Astrocyte of the hippocampus (primary cell): ENCODE measurements around the gene SLC38A9.
"Not testable (repeated sequence)": the region's sequence is repeated elsewhere in the genome, so short reads cannot be mapped to it uniquely, and the experiment has no call there.

Source experiments
- DNase-seq: peaks from one replicate; pipeline ENCODE4 v3.0.0; 2011; ENCODE audit warnings: low read depth, low spot score

Gene SLC38A9

GRCh38 chr5:55712023-55712859 is at the start of gene SLC38A9:
Gene SLC38A9 (minus strand): TSS chr5:55712324. CDS start chr5:55697958, 14,366 bp downstream.
- peak; percentile 98 for DNase-seq

GRCh38 chr5:55761721-55762120 is 49.6 kb upstream of the SLC38A9 start:
- DNase-seq: not testable (repeated sequence)

GRCh38 chr5:55758714-55759113 is 46.6 kb upstream of the SLC38A9 start:
- DNase-seq: no peak

- no peak for DNase-seq
Observed at GRCh38 chr5:55758231-55758630, 46.1 kb upstream of the SLC38A9 start.

- DNase-seq: no peak
Observed at GRCh38 chr5:55750499-55750898, 38.4 kb upstream of the SLC38A9 start.

- no peak for DNase-seq
Observed at GRCh38 chr5:55750063-55750462, 37.9 kb upstream of the SLC38A9 start.

GRCh38 chr5:55749387-55749786 is 37.3 kb upstream of the SLC38A9 start:
- no peak for DNase-seq

GRCh38 chr5:55747778-55748318 is 35.7 kb upstream of the SLC38A9 start:
- DNase-seq: no peak

- no peak for DNase-seq
Observed at GRCh38 chr5:55742778-55743177, 30.7 kb upstream of the SLC38A9 start.

- DNase-seq: no peak
Observed at GRCh38 chr5:55737793-55738192, 25.7 kb upstream of the SLC38A9 start, which contains the start of gene DDX4. Gene DDX4 (plus strand): TSS chr5:55738061. CDS start chr5:55738964, 903 bp downstream.

- no peak for DNase-seq
Observed at GRCh38 chr5:55734658-55735057, 22.5 kb upstream of the SLC38A9 start.

GRCh38 chr5:55732585-55732984 is 20.5 kb upstream of the SLC38A9 start:
- no peak for DNase-seq

GRCh38 chr5:55731848-55732247 is 19.7 kb upstream of the SLC38A9 start:
- no peak for DNase-seq

- DNase-seq: no peak
Observed at GRCh38 chr5:55724281-55724680, 12.2 kb upstream of the SLC38A9 start.

GRCh38 chr5:55720188-55720703 is 8.1 kb upstream of the SLC38A9 start:
- DNase-seq: no peak

GRCh38 chr5:55719026-55719425 is 6.9 kb upstream of the SLC38A9 start:
- not testable (repeated sequence) for DNase-seq

GRCh38 chr5:55715519-55716078 is 3.5 kb upstream of the SLC38A9 start:
- DNase-seq: no peak

GRCh38 chr5:55714749-55715148 is 2.6 kb upstream of the SLC38A9 start:
- no peak for DNase-seq

GRCh38 chr5:55714339-55714738 is 2.2 kb upstream of the SLC38A9 start:
- DNase-seq: no peak

- DNase-seq: no peak
Observed at GRCh38 chr5:55713871-55714270, 1.7 kb upstream of the SLC38A9 start.

- DNase-seq: no peak
Observed at GRCh38 chr5:55711507-55712022, 559 bp downstream of the SLC38A9 start.

- DNase-seq: no peak
Observed at GRCh38 chr5:55708732-55709131, 3.4 kb downstream of the SLC38A9 start.
